GM23248 (cell line): ENCODE measurements around the gene SYT1. TPM values are rescaled to one million over a fixed set of nuclear protein-coding genes. Genes with fewer than 3 reads are reported as not detected.

Source experiments
- DNase-seq: peaks from one replicate; pipeline ENCODE4 v3.0.0-alpha.2; 2015
- H2AFZ ChIP-seq: fragments of 200-600 bp; sonication (generic); 2 replicates; pipeline ENCODE4 v1.6.1; 2016; ENCODE audit warnings: antibody characterized with exemption
- H3F3A ChIP-seq: fragments of 200-600 bp; sonication (generic); 2 replicates; pipeline ENCODE4 v1.6.1; 2016; ENCODE audit warnings: mild to moderate bottlenecking, antibody characterized with exemption, mixed run types; ENCODE audit not compliant: insufficient read depth
- H3K27ac ChIP-seq: fragments of 200-600 bp; sonication (generic); 2 replicates; pipeline ENCODE4 v1.5.1; 2016; ENCODE audit warnings: mild to moderate bottlenecking
- H3K27me3 ChIP-seq: fragments of 200-600 bp; sonication (generic); replicated peaks from 2 replicates; pipeline ENCODE4 v1.6.1; 2016; ENCODE audit warnings: mild to moderate bottlenecking; ENCODE audit not compliant: insufficient read depth
- H3K36me3 ChIP-seq: fragments of 200-600 bp; sonication (generic); 2 replicates; pipeline ENCODE4 v1.6.1; 2016; ENCODE audit warnings: low read depth, mild to moderate bottlenecking
- H3K4me1 ChIP-seq: fragments of 200-600 bp; sonication (generic); 2 replicates; pipeline ENCODE4 v1.6.1; 2016; ENCODE audit warnings: mild to moderate bottlenecking; ENCODE audit not compliant: insufficient read depth
- H3K4me2 ChIP-seq: fragments of 200-600 bp; sonication (generic); one replicate; pipeline ENCODE4 v1.6.1; 2016; ENCODE audit warnings: mild to moderate bottlenecking; ENCODE audit not compliant: unreplicated experiment
- H3K4me3 ChIP-seq: fragments of 200-600 bp; sonication (generic); 2 replicates; pipeline ENCODE4 v1.5.1; 2016; ENCODE audit warnings: mild to moderate bottlenecking
- H3K79me2 ChIP-seq: fragments of 200-600 bp; sonication (generic); 2 replicates; pipeline ENCODE4 v1.6.1; 2016; ENCODE audit warnings: mild to moderate bottlenecking; ENCODE audit not compliant: insufficient read depth
- H3K9ac ChIP-seq: fragments of 200-600 bp; sonication (generic); 2 replicates; pipeline ENCODE4 v1.6.1; 2016; ENCODE audit warnings: mild to moderate bottlenecking
- H3K9me2 ChIP-seq: fragments of 200-600 bp; sonication (generic); 2 replicates; pipeline ENCODE4 v1.6.1; 2016; ENCODE audit warnings: mixed run types, mild to moderate bottlenecking, moderate library complexity; ENCODE audit not compliant: insufficient read depth
- H3K9me3 ChIP-seq: fragments of 200-600 bp; sonication (generic); one replicate; pipeline ENCODE4 v1.6.1; 2017; ENCODE audit warnings: low read depth
- H4K20me1 ChIP-seq: fragments of 200-600 bp; sonication (generic); 2 replicates; pipeline ENCODE4 v1.6.0; 2016; ENCODE audit not compliant: insufficient read depth
- EZH2 ChIP-seq: fragments of 200-600 bp; sonication (generic); IDR thresholded peaks from 2 replicates; pipeline ENCODE4 v1.6.1; 2018; ENCODE audit warnings: antibody characterized with exemption, mild to moderate bottlenecking; ENCODE audit not compliant: insufficient read depth, poor library complexity, severe bottlenecking
- EZH2phosphoT487 ChIP-seq: fragments of 200-600 bp; sonication (generic); IDR thresholded peaks from 2 replicates; pipeline ENCODE4 v1.6.1; 2018; ENCODE audit warnings: antibody characterized with exemption, moderate library complexity, mild to moderate bottlenecking, low read depth; ENCODE audit not compliant: insufficient read depth
- WGBS, 2 experiments: methylation state at CpG; one replicate each; pipeline ENCODE4 v1.1.6; 2015 to 2017; ENCODE audit warnings: low lambda C conversion rate in 2 of 2, low coverage in 1 of 2; ENCODE audit errors: missing lambda C conversion rate in 2 of 2; 5-methylcytosine and 5-hydroxymethylcytosine counted together
- in situ Hi-C: fragments of 300-500 bp; cut with MboI; formaldehyde crosslinking; loops from 2 replicates; pipeline ENCODE4 v1.15.0; 2020
- polyA plus RNA-seq: library from polyadenylated mRNA; unstranded; fragments of >200 nt; fragmentation: Nextera tagmentation; extraction: Ambion mirVana; gene quantifications from 2 replicates; pipeline ENCODE4 v1.2.1, GENCODE V29; 2016
- total RNA-seq: library from RNA; depleted of rRNA; stranded (reverse); fragments of >200 nt; shearing (Covaris generic); gene quantifications from 2 replicates; pipeline ENCODE4 v1.2.3, GENCODE V29; 2014

The SYT1 gene
- total and polyA plus RNA-seq, 2 experiments from 2014 or later = 1.7 to 2.4 TPM

DNA sequence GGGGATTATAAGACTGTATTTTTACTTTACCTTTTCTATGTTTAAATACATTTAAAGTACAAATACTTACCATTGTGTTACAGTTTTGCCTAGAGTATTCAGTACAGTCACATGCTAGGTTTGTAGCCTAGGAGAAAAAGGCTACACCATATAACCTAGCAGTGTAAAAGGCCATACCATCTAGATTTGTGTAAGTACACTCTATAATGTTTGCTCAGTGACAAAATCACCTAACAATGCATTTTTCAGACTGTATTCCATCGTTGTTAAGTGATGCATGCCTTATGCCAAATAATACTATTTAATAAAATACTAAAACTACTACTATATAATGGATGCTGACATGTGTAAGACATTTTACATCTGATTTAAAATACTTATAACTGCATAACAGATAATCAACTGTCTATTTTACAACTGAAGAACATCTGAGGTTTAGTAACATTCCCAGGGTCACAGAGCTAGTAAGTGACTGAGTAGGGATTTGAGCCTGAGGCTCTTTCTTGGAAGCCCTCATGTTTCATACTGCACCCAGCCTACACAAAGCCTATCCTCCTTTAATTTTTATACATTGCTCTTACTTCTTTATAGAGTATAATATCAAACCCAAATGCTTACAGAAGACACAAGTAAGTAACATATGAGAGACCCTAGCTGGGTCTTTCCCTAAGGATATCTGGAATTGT lies 296.8 kb downstream of the SYT1 start:
- no peak for TF ChIP-seq EZH2
- TF ChIP-seq EZH2phosphoT487 = no peak

GRCh38 chr12:79162147-79162772 lies 297.7 kb downstream of the SYT1 start:
- in situ Hi-C loops = no loop called here

More for the DNA sequence above, 296.8 kb downstream of the SYT1 start:
- Histone ChIP-seq H3K27ac (no peak overlapping the region), H3K9me2 (no peaks in the 10 kb centered on the region), H3K36me3 (no peaks in the 10 kb centered on the region), H4K20me1 (no peaks in the 10 kb centered on the region), H3K9ac (no peak overlapping the region), H3K4me1 (no peaks in the 10 kb centered on the region), H3F3A (no peaks in the 10 kb centered on the region), H3K79me2 (no peaks in the 10 kb centered on the region), H3K9me3 (no peaks in the 10 kb centered on the region), H2AFZ (no peak overlapping the region), H3K4me2 (no peak overlapping the region), H3K4me3 (no peak overlapping the region), H3K27me3 (no peaks in the 10 kb centered on the region)
- in situ Hi-C loops = no loop called here
- WGBS, 2 experiments = 47 to 51% methylated on average over 1 of the region's 1 CpG
- no peak for DNase-seq

GRCh38 chr12:79162948-79163347 lies 298.4 kb downstream of the SYT1 start:
- H3K27ac ChIP-seq = no peak overlapping the region
- no peaks in the 10 kb centered on the region for H3K4me1 ChIP-seq
- H3K27me3 ChIP-seq = no peaks in the 10 kb centered on the region
- no peaks in the 10 kb centered on the region for H3F3A ChIP-seq
- no peaks in the 10 kb centered on the region for H3K36me3 ChIP-seq
- no peak overlapping the region for H3K4me3 ChIP-seq
- H3K4me2 ChIP-seq = no peak overlapping the region
- H3K9me3 ChIP-seq = no peaks in the 10 kb centered on the region
- DNase-seq = no peak
- H3K79me2 ChIP-seq = no peaks in the 10 kb centered on the region
- no peak overlapping the region for H2AFZ ChIP-seq
- H3K9me2 ChIP-seq = no peaks in the 10 kb centered on the region
- in situ Hi-C loops = no loop called here
- TF ChIP-seq EZH2phosphoT487 = no peak
- WGBS, 2 experiments = 86 to 96% methylated on average over 1 of the region's 1 CpG
- no peaks in the 10 kb centered on the region for H4K20me1 ChIP-seq
- H3K9ac ChIP-seq = no peak overlapping the region

More at GRCh38 chr12:79162147-79162772, 297.7 kb downstream of the SYT1 start:
- H4K20me1 ChIP-seq = no peaks in the 10 kb centered on the region
- H3K4me2 ChIP-seq = no peak overlapping the region
- no peaks in the 10 kb centered on the region for H3K36me3 ChIP-seq
- TF ChIP-seq EZH2 = no peak
- no peak for TF ChIP-seq EZH2phosphoT487
- no peaks in the 10 kb centered on the region for H3F3A ChIP-seq
- H3K27me3 ChIP-seq = no peaks in the 10 kb centered on the region
- no peaks in the 10 kb centered on the region for H3K9me3 ChIP-seq
- no peak overlapping the region for H3K4me3 ChIP-seq
- no peak for DNase-seq
- H3K27ac ChIP-seq = no peak overlapping the region
- no peak overlapping the region for H3K9ac ChIP-seq
- H3K9me2 ChIP-seq = no peaks in the 10 kb centered on the region
- H2AFZ ChIP-seq = no peak overlapping the region
- H3K79me2 ChIP-seq = no peaks in the 10 kb centered on the region
- H3K4me1 ChIP-seq = no peaks in the 10 kb centered on the region
- WGBS, 2 experiments = 83 to 91% methylated on average over 3 of the region's 3 CpGs

GRCh38 chr12:79164890-79165289 lies 300.3 kb downstream of the SYT1 start:
- H3K9me3 ChIP-seq = no peaks in the 10 kb centered on the region
- H3F3A ChIP-seq = no peaks in the 10 kb centered on the region
- in situ Hi-C loops = no loop called here
- no peaks in the 10 kb centered on the region for H4K20me1 ChIP-seq
- TF ChIP-seq EZH2 = no peak
- no peak for TF ChIP-seq EZH2phosphoT487
- H3K27ac ChIP-seq = no peak overlapping the region
- H3K4me2 ChIP-seq = no peak overlapping the region
- no peaks in the 10 kb centered on the region for H3K27me3 ChIP-seq
- no peaks in the 10 kb centered on the region for H3K79me2 ChIP-seq
- no peaks in the 10 kb centered on the region for H3K4me1 ChIP-seq
- H3K9me2 ChIP-seq = no peaks in the 10 kb centered on the region
- H3K4me3 ChIP-seq = no peak overlapping the region
- WGBS, 2 experiments = 92 to 94% methylated on average over 2 of the region's 2 CpGs
- H3K36me3 ChIP-seq = no peaks in the 10 kb centered on the region
- H2AFZ ChIP-seq = no peak overlapping the region
- no peak for DNase-seq
- H3K9ac ChIP-seq = no peak overlapping the region
